GM12864 (cell line): ENCODE data around the gene DAB2IP.

ENCODE experiments used
- DNase-seq: peaks from one replicate; pipeline ENCODE4 v3.0.0-alpha.2; 2011; ENCODE audit warnings: low read depth
- H3K4me3 ChIP-seq: 2 replicates; pipeline ENCODE4 v1.5.1; 2011; ENCODE audit warnings: mild to moderate bottlenecking, low read depth, low read length, control low read depth
- CTCF ChIP-seq: IDR thresholded peaks from 2 replicates; pipeline ENCODE4 v1.5.1; 2011; ENCODE audit warnings: low read depth, mild to moderate bottlenecking, moderate library complexity, low read length, control low read depth, inconsistent platforms; ENCODE audit errors: missing control alignments

DAB2IP gene

GRCh38 chr9:121689461-121690157, 38.2 kb downstream of the DAB2IP start:
- no peak for DNase-seq
- TF ChIP-seq CTCF, result no peak
- no peak overlapping the region for H3K4me3 ChIP-seq

GRCh38 chr9:121690316-121690715, 38.9 kb downstream of the DAB2IP start:
- no peak for TF ChIP-seq CTCF
- no peak overlapping the region for H3K4me3 ChIP-seq
- no peak for DNase-seq

- no peak for TF ChIP-seq CTCF
- H3K4me3 ChIP-seq, result no peak overlapping the region
Observed at GRCh38 chr9:121690766-121691165, 39.3 kb downstream of the DAB2IP start.

GRCh38 chr9:121691890-121692289, 40.5 kb downstream of the DAB2IP start:
- no peak for DNase-seq
- no peak overlapping the region for H3K4me3 ChIP-seq
- TF ChIP-seq CTCF, result no peak

More at GRCh38 chr9:121690766-121691165, 39.3 kb downstream of the DAB2IP start:
- DNase-seq, result no peak

- TF ChIP-seq CTCF, result no peak
- DNase-seq, result no peak
Observed at GRCh38 chr9:121692606-121693387, 41.4 kb downstream of the DAB2IP start.

GRCh38 chr9:121693388-121693670, 41.9 kb downstream of the DAB2IP start:
- no peak overlapping the region for H3K4me3 ChIP-seq
- no peak for TF ChIP-seq CTCF
- DNase-seq, result no peak

More at GRCh38 chr9:121692606-121693387, 41.4 kb downstream of the DAB2IP start:
- H3K4me3 ChIP-seq, result no peak overlapping the region

GRCh38 chr9:121694001-121694400, 42.6 kb downstream of the DAB2IP start:
- TF ChIP-seq CTCF, result no peak
- H3K4me3 ChIP-seq, result no peak overlapping the region

More at GRCh38 chr9:121694001-121694400, 42.6 kb downstream of the DAB2IP start:
- DNase-seq, result no peak
